IPS DF 6.9 (cell line): ENCODE data around the gene LMO7.
"Not testable (repeated sequence)": the region's sequence is repeated elsewhere in the genome, so short reads cannot be mapped to it uniquely, and the experiment has no call there.

Source experiments
- DNase-seq: peaks from one replicate; pipeline ENCODE4 v3.0.0-alpha.2; 2013; ENCODE audit warnings: low read depth, low spot score
- H3K27ac ChIP-seq: one replicate; pipeline ENCODE4 v1.5.1; 2013; ENCODE audit warnings: low read length, control low read depth
- H3K27me3 ChIP-seq: 2 replicates; pipeline ENCODE4 v1.6.1; 2013; ENCODE audit warnings: mild to moderate bottlenecking, low read length; ENCODE audit not compliant: control insufficient read depth, insufficient read depth
- H3K36me3 ChIP-seq: 2 replicates; pipeline ENCODE4 v1.6.1; 2013; ENCODE audit warnings: low read length; ENCODE audit not compliant: control insufficient read depth, insufficient read depth
- H3K4me1 ChIP-seq: 2 replicates; pipeline ENCODE4 v1.6.1; 2013; ENCODE audit warnings: low read length; ENCODE audit not compliant: control insufficient read depth, insufficient read depth
- H3K4me3 ChIP-seq: 2 replicates; pipeline ENCODE4 v1.5.1; 2013; ENCODE audit warnings: mild to moderate bottlenecking, low read length
- H3K9me3 ChIP-seq: 2 replicates; pipeline ENCODE4 v1.6.1; 2013; ENCODE audit warnings: low read length, inconsistent platforms; ENCODE audit not compliant: control insufficient read depth, insufficient read depth
- WGBS: extraction: QIAGEN DNeasy Blood & Tissue Kit; methylation state at CpG from one replicate; pipeline ENCODE4 v1.1.7; 2013; ENCODE audit warnings: mixed read lengths, missing lambda C conversion rate; ENCODE audit not compliant: insufficient read length, insufficient coverage; 5-methylcytosine and 5-hydroxymethylcytosine counted together

Gene LMO7

DNA sequence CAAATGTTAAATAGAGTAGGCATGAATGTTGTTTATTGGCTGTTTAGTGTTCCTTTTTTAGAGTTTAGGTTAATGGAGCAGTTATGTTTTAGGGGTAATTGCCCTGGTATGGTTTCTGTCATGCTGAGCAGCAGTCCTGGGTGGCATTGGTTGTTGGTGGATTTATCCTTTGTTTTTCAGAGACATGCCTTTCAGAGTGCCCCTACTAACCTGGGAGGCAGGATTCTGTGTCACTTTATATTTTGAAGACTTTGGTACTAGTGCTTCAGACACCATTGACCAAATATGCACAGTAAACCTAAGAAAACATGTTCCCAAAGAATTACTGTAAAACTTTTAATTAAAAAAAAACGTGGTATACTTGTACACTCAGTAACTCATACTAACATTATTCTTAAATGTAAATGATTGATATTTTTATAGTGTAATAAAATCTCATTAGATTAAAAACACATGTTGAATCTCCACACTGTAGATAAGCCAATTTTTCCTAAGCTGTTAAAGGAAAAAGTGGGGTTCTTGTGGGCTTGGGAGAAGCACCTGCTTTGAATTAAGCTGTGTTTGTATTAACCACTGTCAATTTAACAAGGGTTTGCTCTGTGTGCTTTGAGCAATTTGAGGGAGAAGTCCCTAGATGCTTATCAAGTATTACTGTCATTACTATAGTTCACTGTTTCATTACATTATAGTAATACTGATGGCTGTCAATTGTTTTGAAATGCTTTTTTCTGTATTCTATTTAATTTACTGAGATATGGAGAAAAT is 133.2 kb downstream of the LMO7 start:
- Histone ChIP-seq H3K27me3 (no peaks in the 10 kb centered on the region), H3K27ac (no peak overlapping the region), H3K36me3 (no peaks in the 10 kb centered on the region), H3K4me1 (no peaks in the 10 kb centered on the region), H3K4me3 (no peak overlapping the region), H3K9me3 (no peaks in the 10 kb centered on the region)
- WGBS = no CpG with 5 or more reads among the region's 1 CpG
- no peak for DNase-seq

DNA sequence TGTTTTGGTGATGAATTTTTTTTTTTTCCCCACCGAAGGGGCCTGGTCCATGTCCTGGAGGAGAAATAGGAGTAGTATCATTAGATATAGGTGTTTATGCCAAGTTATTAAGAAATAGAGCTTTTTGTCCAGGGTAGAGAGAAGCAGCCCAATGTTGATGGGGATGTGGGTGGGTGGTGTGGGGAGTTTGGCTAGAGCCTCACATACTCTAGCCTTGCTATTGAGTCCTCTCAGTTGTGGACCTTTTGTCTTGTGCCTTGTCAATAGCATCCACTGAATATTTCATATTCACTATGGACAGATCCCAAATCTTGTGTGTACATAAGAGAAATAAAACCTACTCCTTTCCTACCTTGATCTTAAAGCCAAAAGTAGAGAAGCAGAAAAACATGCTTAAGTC is 134.0 kb downstream of the LMO7 start:
- no peak overlapping the region for H3K4me3 ChIP-seq
- H3K27me3 ChIP-seq = no peaks in the 10 kb centered on the region
- DNase-seq = no peak
- no peaks in the 10 kb centered on the region for H3K36me3 ChIP-seq
- WGBS = no CpG with 5 or more reads among the region's 1 CpG
- no peaks in the 10 kb centered on the region for H3K9me3 ChIP-seq
- H3K27ac ChIP-seq = no peak overlapping the region
- no peaks in the 10 kb centered on the region for H3K4me1 ChIP-seq

DNA sequence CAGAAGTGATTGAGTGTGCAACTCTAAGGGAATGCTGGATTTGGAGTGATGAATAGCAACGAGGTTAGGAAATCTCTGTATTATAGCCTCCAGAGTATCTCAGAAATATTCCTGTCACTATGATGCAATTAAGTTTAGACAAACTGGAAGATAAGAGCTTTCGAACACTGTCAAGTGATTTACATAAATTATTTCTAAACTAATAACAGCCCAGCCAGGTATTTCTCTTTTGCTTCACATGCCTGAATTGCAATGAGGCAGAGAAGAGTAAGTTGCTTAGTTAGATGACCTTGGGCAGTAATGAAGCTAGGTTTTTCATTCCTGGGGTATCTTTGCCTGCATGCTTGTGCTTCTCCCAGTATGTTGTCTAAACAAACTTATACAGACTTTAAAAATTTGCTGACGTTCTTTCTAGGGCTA is 134.5 kb downstream of the LMO7 start:
- Histone ChIP-seq H3K4me1 (no peaks in the 10 kb centered on the region), H3K9me3 (no peaks in the 10 kb centered on the region), H3K4me3 (no peak overlapping the region), H3K27ac (no peak overlapping the region), H3K27me3 (no peaks in the 10 kb centered on the region), H3K36me3 (no peaks in the 10 kb centered on the region)
- DNase-seq = no peak
- no CpG with 5 or more reads among the region's 3 CpGs for WGBS

DNA sequence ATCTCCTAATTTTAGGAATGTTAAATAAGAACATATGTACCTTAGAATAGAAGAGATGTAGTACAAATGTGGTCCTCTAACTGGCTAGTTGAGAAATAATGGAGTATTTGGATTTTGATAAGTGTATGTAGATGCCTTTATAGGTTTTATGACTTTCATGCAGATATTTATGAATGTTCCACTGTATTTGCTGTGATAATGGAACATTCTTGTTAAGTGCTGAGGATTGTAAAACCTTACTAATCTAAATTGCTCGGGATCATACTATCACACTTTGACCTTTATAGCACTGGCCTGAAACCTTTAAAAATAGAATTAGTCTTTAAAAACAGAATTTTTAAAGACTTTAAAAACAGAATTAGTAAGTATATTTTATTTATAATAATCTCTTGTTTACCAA is 135.1 kb downstream of the LMO7 start:
- no peak overlapping the region for H3K4me3 ChIP-seq
- no CpG with 5 or more reads among the region's 1 CpG for WGBS
- H3K36me3 ChIP-seq = no peaks in the 10 kb centered on the region
- no peaks in the 10 kb centered on the region for H3K4me1 ChIP-seq
- no peak for DNase-seq
- no peaks in the 10 kb centered on the region for H3K27me3 ChIP-seq
- H3K27ac ChIP-seq = no peak overlapping the region
- no peaks in the 10 kb centered on the region for H3K9me3 ChIP-seq

DNA sequence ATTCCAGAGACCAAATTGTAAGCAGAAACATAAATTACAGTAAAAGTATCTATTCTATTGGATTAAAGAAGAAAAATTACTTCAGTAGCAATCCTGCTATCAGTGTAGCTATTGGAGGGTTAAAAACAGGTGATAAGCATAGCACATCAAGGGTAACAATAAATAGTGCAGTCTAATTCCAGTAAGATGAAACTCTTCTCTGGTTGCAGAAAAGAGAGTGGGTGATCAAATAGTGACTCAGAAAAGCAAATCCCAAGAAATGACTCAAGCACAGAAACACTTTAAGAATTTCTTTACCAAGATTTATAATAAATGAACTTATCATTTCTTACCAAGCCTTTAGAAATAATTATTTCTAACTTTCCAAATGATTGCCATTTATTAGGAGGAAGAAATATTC is 135.7 kb downstream of the LMO7 start:
- Histone ChIP-seq H3K4me3 (no peak overlapping the region), H3K36me3 (no peaks in the 10 kb centered on the region), H3K27me3 (no peaks in the 10 kb centered on the region), H3K4me1 (no peaks in the 10 kb centered on the region), H3K27ac (no peak overlapping the region), H3K9me3 (no peaks in the 10 kb centered on the region)
- no peak for DNase-seq

DNA sequence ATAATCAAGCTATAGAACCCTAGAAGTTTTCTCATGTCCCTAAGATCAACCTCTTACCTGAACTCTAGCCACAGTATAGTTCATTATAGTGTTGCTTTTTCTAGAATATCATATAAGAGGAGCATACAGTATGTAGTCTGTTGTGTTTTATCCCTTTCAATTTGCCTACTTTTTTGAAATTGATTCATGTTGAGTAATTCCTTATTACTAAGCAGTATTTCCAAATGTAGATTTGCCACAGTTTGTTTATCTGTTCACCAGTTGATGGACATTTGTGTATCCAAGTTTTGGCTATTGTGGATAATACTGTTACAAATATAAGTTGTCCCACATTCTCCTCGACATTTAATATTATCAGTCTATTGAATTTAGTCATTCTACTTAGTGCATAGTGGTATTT is 138.0 kb downstream of the LMO7 start:
- H3K36me3 ChIP-seq = no peaks in the 10 kb centered on the region
- H3K4me1 ChIP-seq = no peaks in the 10 kb centered on the region
- no peaks in the 10 kb centered on the region for H3K27me3 ChIP-seq
- no peaks in the 10 kb centered on the region for H3K9me3 ChIP-seq
- H3K4me3 ChIP-seq = no peak overlapping the region
- no peak overlapping the region for H3K27ac ChIP-seq
- WGBS = no CpG with 5 or more reads among the region's 1 CpG
- DNase-seq = no peak

DNA sequence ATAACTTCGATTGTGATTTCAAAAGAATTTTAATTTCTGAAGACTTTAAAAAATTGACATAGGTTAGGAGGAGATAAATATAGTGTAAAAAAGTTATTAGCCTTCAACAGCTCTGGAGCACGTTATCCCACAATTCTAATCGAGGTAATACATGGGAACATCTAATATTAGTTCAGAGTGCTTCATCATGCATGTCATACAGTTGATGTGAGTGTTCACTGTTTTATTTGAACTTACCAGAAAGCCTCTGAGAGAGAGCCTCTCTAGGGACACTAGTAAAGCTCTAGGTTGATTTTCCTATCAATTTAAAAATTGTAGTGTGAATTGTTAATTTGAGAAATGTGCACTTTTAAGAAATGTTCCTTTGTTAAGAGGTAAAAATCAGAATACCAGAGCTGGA is 140.4 kb downstream of the LMO7 start:
- no peaks in the 10 kb centered on the region for H3K27me3 ChIP-seq
- no CpG with 5 or more reads among the region's 3 CpGs for WGBS

DNA sequence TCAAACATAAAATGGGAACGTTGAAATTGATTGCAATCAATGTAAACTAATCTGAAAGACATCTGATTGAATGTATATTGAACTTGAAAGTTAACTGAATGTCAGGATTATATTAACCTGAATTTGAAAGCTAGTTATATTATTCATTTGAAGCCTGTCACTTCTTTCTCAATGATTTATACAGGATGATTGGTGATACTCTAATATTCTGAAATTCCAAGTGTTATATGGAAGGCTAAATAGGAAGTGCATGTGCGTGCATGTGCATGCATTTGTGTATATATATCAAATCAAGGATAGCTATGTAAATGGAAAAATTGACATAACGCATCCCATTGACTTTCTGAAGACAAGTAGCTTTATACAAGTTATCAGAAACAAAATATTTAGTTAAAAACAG is 143.3 kb downstream of the LMO7 start:
- H3K4me3 ChIP-seq = no peak overlapping the region
- H3K27me3 ChIP-seq = no peaks in the 10 kb centered on the region
- no CpG with 5 or more reads among the region's 3 CpGs for WGBS
- no peaks in the 10 kb centered on the region for H3K4me1 ChIP-seq
- no peaks in the 10 kb centered on the region for H3K9me3 ChIP-seq
- no peak overlapping the region for H3K27ac ChIP-seq
- no peaks in the 10 kb centered on the region for H3K36me3 ChIP-seq
- no peak for DNase-seq

More for the DNA sequence above, 140.4 kb downstream of the LMO7 start:
- Histone ChIP-seq H3K27ac (no peak overlapping the region), H3K4me3 (no peak overlapping the region), H3K36me3 (no peaks in the 10 kb centered on the region), H3K9me3 (no peaks in the 10 kb centered on the region), H3K4me1 (no peaks in the 10 kb centered on the region)
- no peak for DNase-seq

DNA sequence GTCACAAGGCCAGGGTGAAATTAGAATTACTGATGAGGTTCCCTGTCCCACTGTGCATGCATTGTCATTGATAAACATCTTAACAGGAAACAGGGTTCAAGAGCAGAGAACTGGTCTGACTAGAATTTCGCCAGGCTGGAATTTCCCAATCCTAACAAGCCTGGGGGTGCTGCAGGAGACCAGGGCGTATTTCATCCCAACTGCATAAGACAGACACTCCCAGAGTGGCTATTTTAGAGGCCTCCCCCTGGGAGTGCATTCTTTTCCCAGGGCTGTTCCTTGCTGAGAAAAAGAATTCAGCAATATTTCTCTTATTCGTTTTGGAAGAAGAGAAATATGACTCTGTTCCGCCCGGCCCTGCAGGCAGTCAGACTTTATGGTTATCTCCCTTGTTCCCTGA is 144.0 kb downstream of the LMO7 start:
- not testable (repeated sequence) for H3K27ac ChIP-seq, DNase-seq
- WGBS = no CpG with 5 or more reads among the region's 5 CpGs

DNA sequence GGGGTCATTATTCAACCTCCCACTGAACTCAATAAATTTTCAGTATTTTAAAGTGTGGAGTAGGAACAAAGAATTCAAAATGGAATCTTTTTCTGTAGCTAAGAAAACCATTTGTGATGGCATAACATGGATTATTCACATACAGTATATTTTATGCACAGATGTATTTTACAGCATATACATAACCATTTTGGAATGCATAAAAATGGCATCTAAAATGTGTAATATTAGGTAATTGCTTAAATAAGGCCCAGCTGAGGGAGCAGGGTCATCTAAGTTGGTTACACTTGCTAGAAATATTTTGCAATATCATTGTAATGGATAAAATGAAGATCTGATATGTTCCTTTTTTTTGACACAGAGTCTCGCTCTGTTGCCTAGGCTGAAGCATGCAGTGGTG is 146.9 kb downstream of the LMO7 start:
- no peak for DNase-seq
- no peaks in the 10 kb centered on the region for H3K9me3 ChIP-seq
- whole genome bisulfite sequencing = no CpG with 5 or more reads among the region's 1 CpG
- no peaks in the 10 kb centered on the region for H3K36me3 ChIP-seq
- no peak overlapping the region for H3K4me3 ChIP-seq
- no peaks in the 10 kb centered on the region for H3K27me3 ChIP-seq
- no peak overlapping the region for H3K27ac ChIP-seq
- no peaks in the 10 kb centered on the region for H3K4me1 ChIP-seq

More for the DNA sequence above, 144.0 kb downstream of the LMO7 start:
- not testable (repeated sequence) for H3K36me3 ChIP-seq, H3K4me3 ChIP-seq, H3K9me3 ChIP-seq, H3K27me3 ChIP-seq, H3K4me1 ChIP-seq

DNA sequence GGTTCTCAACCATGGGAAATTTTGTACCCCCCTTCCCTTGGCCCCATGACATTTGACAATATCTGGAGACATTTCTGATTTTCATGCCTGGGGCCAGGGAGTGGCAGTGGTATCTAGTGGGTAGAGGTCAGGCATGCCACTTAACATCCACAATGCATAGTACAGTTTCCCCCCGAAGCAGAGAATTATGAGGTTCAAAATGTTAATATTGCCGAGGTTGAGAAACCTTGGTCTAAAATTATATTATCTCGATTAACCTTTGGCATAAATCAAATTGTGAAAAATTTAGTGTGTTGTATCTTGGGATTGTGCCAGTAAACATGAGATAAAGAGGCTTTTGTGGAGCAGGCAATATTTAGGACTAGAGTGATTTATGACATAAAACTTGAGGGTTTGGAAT is 147.9 kb downstream of the LMO7 start:
- H3K4me3 ChIP-seq = no peak overlapping the region
- H3K27me3 ChIP-seq = no peaks in the 10 kb centered on the region
- no peaks in the 10 kb centered on the region for H3K4me1 ChIP-seq
- no peak overlapping the region for H3K27ac ChIP-seq
- no peaks in the 10 kb centered on the region for H3K9me3 ChIP-seq
- no CpG with 5 or more reads among the region's 3 CpGs for WGBS
- H3K36me3 ChIP-seq = no peaks in the 10 kb centered on the region
- DNase-seq = no peak
